GM19463 (cell line): ENCODE measurements around the gene ADI1.
A peak's percentile ranks its signal among the peaks of the same experiment; 100 is the strongest.

Experiments
- ATAC-seq: cut with Tn5 transposase; IDR thresholded peaks from one replicate; pipeline ENCODE4 v1.9.1; 2021; ENCODE audit warnings: mild to moderate bottlenecking, moderate library complexity; ENCODE audit not compliant: unreplicated experiment

ADI1 gene, protein sequence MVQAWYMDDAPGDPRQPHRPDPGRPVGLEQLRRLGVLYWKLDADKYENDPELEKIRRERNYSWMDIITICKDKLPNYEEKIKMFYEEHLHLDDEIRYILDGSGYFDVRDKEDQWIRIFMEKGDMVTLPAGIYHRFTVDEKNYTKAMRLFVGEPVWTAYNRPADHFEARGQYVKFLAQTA

GRCh38 chr2:3519255-3520205 is at the start of gene ADI1:
TSS of gene ADI1 (minus strand) at chr2:3519531. CDS start at chr2:3519487, 44 bp downstream.
- peak; percentile 55 for ATAC-seq

DNA sequence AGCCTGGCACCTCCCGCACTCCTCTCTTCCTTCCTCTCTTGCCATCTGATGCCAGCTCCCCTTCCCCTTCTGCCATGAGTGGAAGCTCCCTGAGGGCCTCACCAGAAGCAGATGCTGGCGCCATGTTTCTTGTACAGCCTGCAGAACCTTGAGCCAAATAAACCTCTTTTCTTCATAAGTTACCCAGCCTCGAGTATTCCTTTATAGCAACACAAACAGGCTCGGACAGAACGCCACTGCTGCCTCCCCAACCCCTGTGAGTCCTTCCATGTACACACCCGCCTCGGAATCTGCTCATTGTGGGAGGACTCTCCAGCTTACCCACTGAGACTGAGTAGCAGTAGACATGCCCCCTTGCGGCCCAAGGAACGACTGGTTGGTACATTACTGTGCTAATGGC is 47.5 kb upstream of the ADI1 start:
- no peak for ATAC-seq

DNA sequence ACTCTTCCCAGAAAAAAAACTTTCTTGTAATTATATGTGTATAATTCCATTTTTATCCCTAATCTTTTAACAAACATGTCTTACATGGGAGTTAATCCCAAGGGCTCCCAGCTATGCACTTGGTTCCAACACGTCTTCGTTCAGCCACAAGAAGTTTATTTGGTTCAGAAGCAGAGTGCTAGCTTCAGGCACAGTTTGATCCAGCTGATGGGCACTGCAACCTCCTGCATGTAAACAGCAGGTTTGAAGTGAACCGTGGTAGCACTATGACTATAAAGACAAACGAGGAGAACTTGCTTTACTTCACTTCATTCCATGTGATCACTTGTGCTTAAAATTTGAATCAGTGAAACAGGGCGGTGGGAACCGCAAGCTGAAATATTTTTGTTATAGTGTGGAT is 45.8 kb upstream of the ADI1 start:
- no peak for ATAC-seq

DNA sequence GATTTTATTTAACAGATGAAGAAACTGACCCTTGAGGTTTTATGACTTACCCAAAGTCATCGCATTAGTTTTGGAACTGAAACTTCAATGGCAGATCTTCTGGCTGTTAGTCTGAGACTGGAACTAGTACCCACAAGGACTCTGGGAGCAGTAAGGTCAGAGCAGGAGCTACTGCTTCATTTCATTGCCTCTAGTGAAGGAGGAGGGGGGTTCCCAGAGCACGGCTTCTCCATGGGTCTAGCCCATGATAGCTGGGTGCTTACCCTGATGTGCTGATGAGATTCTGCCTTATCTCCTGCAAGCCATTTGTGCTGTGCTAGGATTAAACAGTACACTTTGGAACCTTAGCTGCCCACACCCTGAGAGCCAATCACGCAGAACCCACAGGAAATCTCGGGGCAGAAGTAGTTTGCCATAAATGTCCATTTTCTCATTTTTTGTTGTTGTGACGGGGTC is 44.2 kb upstream of the ADI1 start:
- ATAC-seq = peak; percentile 53

GRCh38 chr2:3558205-3559014 is 39.1 kb upstream of the ADI1 start, which contains the start of gene RNASEH1:
TSS of gene RNASEH1 (minus strand) at chr2:3558333. CDS start at chr2:3558260, 73 bp downstream.
- peak; percentile 95 for ATAC-seq

DNA sequence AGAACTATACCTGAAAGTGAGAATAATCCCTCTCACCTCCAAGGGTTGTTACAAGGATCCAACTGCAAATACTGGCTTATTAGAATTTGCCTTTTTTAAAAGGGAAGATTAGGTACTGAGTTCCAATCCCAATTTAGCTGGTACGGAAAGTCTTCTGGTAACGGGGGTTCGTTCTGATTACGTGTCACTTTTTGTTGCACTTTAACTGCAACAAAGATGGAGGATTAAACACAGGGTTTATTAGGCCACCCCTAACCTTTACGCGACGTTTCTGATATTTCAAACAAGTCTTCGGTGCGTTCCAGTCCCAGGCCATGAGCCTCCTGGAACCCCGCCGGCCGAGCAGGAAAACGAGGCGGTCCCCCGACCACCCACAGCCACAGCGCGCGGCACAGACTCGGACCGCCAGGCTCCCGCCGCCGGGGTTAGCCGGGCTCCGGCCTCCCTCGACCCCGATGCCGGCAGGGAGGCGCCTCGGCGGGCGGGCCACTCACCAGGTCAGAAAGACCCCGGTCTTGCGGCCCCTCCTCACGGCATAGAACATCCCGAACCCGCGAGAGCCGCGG is 38.4 kb upstream of the ADI1 start:
- ATAC-seq = peak; percentile 11

DNA sequence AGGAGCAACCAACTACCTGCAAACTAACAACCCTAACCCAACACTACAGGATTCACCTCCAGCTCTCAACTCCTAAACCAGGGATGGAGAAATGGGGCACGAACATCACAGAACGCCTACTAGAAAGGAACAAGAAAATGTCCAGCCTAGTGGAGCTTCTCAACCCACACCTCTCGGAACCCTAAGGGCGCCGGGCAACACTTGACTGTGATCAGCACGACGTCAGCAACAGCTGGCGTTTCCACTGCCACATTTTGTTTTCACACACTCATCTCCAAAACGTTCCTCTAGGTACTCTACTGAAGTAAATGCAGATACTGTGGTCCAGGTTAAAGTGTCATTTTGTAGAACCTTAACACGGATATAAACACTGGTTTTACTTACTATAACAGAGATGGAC is 34.6 kb upstream of the ADI1 start:
- no peak for ATAC-seq

- no peak for ATAC-seq
Observed at GRCh38 chr2:3547915-3548314, 28.6 kb upstream of the ADI1 start.

- no peak for ATAC-seq
Observed at GRCh38 chr2:3545788-3546478, 26.6 kb upstream of the ADI1 start.

DNA sequence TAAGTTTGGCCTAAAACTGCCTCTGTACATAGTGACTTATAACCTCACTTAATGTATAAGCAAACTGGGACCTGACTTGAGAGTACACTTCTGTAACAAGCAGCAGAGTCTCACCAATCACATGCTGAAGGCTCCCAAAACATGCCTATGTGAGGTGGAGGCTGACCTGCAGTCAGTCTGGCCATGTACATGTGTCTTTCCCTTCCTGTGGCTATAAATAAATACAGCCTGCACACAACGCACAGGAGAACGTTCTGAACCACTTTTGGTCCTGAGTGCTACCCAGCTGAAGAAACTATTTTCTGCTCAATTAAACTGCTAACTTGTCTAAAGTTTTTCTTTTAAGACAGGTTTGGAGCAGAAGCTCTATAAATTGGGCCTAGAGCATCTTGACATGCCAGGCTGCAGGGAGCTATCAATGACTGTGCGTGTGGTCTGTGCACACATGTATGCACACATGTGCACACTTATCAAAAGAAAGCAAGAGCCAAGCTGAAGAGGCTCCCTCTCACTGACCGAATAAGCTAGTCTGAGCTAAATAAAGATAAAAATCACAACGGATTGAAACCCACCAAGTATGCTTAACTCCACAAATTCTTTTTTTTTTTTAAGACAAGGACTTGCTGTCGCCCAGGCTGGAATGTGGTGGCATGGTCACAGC is 23.8 kb upstream of the ADI1 start:
- no peak for ATAC-seq

DNA sequence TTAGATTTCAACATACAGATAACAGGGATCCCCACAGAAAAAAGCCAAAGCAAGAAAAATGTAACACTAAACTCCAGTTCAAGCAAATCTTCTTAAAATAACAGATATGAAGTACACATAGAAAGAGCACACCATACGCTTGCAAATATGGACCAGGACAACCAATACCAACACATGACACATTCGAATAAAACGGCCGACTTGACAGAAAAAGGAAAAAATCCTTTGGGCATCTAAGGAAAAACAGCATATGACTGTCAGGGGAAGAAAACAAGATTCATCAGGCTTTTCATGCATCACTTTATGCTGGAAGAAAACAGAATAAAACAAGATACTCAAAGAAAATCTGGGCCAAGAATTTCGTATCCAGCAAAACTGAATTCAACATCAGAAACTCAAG is 22.8 kb upstream of the ADI1 start:
- ATAC-seq = no peak

- no peak for ATAC-seq
Observed at GRCh38 chr2:3539836-3540235, 20.5 kb upstream of the ADI1 start.

- no peak for ATAC-seq
Observed at GRCh38 chr2:3536682-3537632, 17.6 kb upstream of the ADI1 start.

DNA sequence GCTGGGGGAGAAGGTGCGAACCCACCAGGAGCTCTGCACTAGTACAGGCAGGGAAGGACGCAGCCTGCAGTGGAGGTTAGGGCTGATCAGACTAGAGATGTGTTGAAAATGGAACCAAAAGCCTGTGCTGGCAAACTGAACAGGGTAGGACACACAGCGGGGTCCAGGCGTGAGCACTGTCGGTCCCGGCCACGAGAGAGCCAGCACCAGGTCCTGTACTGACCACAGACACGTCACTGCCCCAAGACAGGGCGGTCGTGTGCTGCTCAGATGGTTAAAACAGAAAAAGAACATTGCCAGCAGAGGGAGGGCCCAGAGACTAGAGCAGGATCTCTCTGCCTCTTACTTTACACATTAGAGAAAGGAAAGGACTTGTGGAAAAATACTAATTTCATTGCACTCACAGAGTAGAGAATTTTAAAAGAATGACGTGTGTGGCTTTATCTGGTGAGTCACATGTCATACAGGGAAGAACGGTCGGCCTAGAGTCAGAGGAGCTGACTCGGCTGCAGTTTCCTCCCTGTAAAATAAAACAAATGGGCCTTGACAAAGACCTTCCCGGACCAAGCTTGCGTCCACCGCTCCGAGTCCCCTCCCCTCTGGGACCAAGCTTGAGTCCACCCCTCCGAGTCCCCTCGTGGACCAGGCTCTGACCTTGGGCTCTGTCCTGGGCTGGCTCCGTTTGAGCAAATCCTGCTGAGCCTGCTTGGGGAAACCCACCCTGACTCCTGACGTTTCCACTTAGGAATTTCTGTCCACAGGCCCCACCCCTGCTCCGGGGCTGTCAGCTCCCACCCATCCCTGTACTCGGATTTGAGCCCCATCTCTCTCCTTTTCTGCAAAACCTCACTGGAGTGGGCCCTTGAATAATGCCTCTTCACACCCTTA is 16.7 kb upstream of the ADI1 start:
- ATAC-seq = no peak

DNA sequence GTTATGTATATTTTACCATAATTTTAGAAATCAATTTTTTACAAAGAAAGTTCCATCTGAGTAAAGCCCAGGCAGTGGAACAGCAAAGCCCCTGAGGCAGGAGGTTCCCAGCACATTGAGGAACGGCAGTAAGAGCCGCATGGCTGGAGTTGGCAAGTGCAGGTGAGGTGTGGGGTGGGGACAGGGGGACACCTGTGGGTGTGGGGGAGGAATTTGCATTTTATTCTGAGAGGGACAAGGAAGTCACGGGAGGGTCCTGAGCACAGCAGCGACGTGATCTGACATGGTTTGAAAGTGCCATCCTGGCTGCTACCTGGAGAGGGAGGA is 16.1 kb upstream of the ADI1 start:
- no peak for ATAC-seq

- no peak for ATAC-seq
Observed at GRCh38 chr2:3534251-3534814, 15.0 kb upstream of the ADI1 start.

DNA sequence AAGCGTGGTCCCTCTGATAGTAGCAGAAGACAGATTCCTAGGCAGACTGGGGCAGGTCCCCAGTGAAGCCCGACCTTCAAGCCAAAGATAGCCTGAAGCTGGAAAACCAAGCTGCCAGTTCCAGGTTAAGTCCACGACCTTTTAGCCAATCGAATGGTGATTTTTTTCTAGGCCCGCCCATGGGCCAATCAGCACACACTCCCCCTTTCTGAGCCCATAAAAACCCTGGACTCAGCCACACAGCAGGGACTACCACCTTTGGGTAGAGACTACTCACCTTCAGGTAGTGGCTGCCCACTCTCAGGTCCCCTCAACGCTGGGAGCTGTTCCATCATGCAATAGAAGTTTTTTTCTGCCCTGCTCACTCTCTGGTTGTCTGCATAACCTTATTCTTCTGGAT is 14.5 kb upstream of the ADI1 start:
- ATAC-seq = no peak

- no peak for ATAC-seq
Observed at GRCh38 chr2:3532941-3533340, 13.6 kb upstream of the ADI1 start.
